AG04450 (cell line): Measurements from ENCODE around the gene GARIN5A. TPM values are rescaled to one million over a fixed set of nuclear protein-coding genes. Genes with fewer than 3 reads are reported as not detected.

ENCODE experiments used
- CTCF ChIA-PET: fragments of 300-600, 350-600 bp; formaldehyde crosslinking; extraction: SDS; loops from one replicate; lab custom pipeline; 2022; ENCODE audit warnings: antibody characterized with exemption, inconsistent platforms; lab: Charles Lee
- POLR2A ChIA-PET: fragments of 350-600 bp; formaldehyde crosslinking; extraction: SDS; loops from one replicate; lab custom pipeline; 2021; ENCODE audit warnings: antibody characterized with exemption, inconsistent platforms; lab: Yijun Ruan, JAX
- DNase-seq: peaks from one replicate; pipeline ENCODE4 v3.0.0-alpha.2; 2011; ENCODE audit warnings: low read depth, low spot score
- H3K27ac ChIP-seq: one replicate; pipeline ENCODE4 v1.5.1; 2012; ENCODE audit warnings: low read depth, low read length, control low read depth
- H3K27me3 ChIP-seq: one replicate; pipeline ENCODE4 v1.6.0; 2012; ENCODE audit warnings: low read length; ENCODE audit not compliant: control insufficient read depth, insufficient read depth
- H3K4me3 ChIP-seq: 2 replicates; pipeline ENCODE4 v1.5.1; 2011; ENCODE audit warnings: mild to moderate bottlenecking, low read depth, low read length, control low read depth
- H3K9me3 ChIP-seq: 2 replicates; pipeline ENCODE4 v1.5.1; 2012; ENCODE audit warnings: low read length; ENCODE audit not compliant: control insufficient read depth, insufficient read depth
- CTCF ChIP-seq: IDR thresholded peaks from 2 replicates; pipeline ENCODE4 v1.5.1; 2011; ENCODE audit warnings: low read depth, low read length, control low read depth, inconsistent platforms
- polyA plus RNA-seq: library from polyadenylated mRNA; depleted of rRNA; stranded (reverse); fragments of >200 nt; gene quantifications from 2 replicates; pipeline ENCODE4 v1.2.3, GENCODE V29; 2011

Gene GARIN5A
- polyA plus RNA-seq, 1 experiment, result 0.32 TPM

GRCh38 chr19:50462970-50463369 lies 13.7 kb downstream of the GARIN5A start:
- no peak for TF ChIP-seq CTCF
- CTCF ChIA-PET, result interaction anchor here (0.6 to 1.0 kb wide), 2 partner anchors 11 to 13 kb away, joined by 4 to 6 read pairs; no protein-coding TSS in a partner anchor
- POLR2A ChIA-PET, result no interaction called here
- Histone ChIP-seq H3K4me3 (no peak overlapping the region), H3K27me3 (peaks cover 7% of the 10 kb centered on the region), H3K27ac (no peak overlapping the region), H3K9me3 (no peaks in the 10 kb centered on the region; the same call in 1 of the 2 replicates)
- no peak for DNase-seq

GRCh38 chr19:50461066-50461875 lies 15.4 kb downstream of the GARIN5A start:
- Histone ChIP-seq H3K9me3 (no peaks in the 10 kb centered on the region; the same call in 1 of the 2 replicates), H3K4me3 (no peak overlapping the region), H3K27me3 (peaks cover 11% of the 10 kb centered on the region), H3K27ac (no peak overlapping the region)
- peak; percentile 29 for DNase-seq
- ChIA-PET CTCF (interaction anchor here (0.9 to 2.3 kb wide), 5 partner anchors 13 to 104 kb away, joined by 3 to 22 read pairs (median 4); no protein-coding TSS in a partner anchor), POLR2A (interaction anchor here (0.7 kb wide), 1 partner anchor 18 kb away, joined by 4 read pairs; no protein-coding TSS in a partner anchor)
- peak; percentile 91 for TF ChIP-seq CTCF

- H3K4me3 ChIP-seq, result no peak overlapping the region
- no peaks in the 10 kb centered on the region; the same call in 1 of the 2 replicates for H3K9me3 ChIP-seq
- DNase-seq, result no peak
- ChIA-PET POLR2A (no interaction called here), CTCF (interaction anchor here (0.6 to 2.3 kb wide), 6 partner anchors 14 to 1292 kb away, joined by 3 to 22 read pairs (median 4); no protein-coding TSS in a partner anchor)
- no peak overlapping the region for H3K27ac ChIP-seq
- peaks cover 11% of the 10 kb centered on the region for H3K27me3 ChIP-seq
- no peak for TF ChIP-seq CTCF
Measured at GRCh38 chr19:50460161-50460765, 16.4 kb downstream of the GARIN5A start.

GRCh38 chr19:50459638-50460037 lies 17.0 kb downstream of the GARIN5A start:
- no peak for TF ChIP-seq CTCF
- no peak for DNase-seq
- ChIA-PET POLR2A (no interaction called here), CTCF (interaction anchor here (1.6 to 2.3 kb wide), 2 partner anchors 15 to 102 kb away, joined by 4 to 22 read pairs; no protein-coding TSS in a partner anchor)
- no peak overlapping the region for H3K27ac ChIP-seq
- H3K9me3 ChIP-seq, result no peaks in the 10 kb centered on the region; the same call in 1 of the 2 replicates
- peaks cover 11% of the 10 kb centered on the region for H3K27me3 ChIP-seq
- no peak overlapping the region for H3K4me3 ChIP-seq

- H3K27me3 ChIP-seq, result peaks cover 11% of the 10 kb centered on the region
- TF ChIP-seq CTCF, result no peak
- DNase-seq, result no peak
- no peak overlapping the region for H3K27ac ChIP-seq
- ChIA-PET POLR2A (no interaction called here), CTCF (interaction anchor here (0.5 kb wide), 1 partner anchor 102 kb away, joined by 3 read pairs; no protein-coding TSS in a partner anchor)
- no peaks in the 10 kb centered on the region; the same call in 1 of the 2 replicates for H3K9me3 ChIP-seq
- no peak overlapping the region for H3K4me3 ChIP-seq
Measured at GRCh38 chr19:50459067-50459456, 17.6 kb downstream of the GARIN5A start.
